Fibroblast of lung (primary cell): ENCODE results near the gene ACBD3.

ENCODE experiments used
- EZH2 ChIP-seq: IDR thresholded peaks from 2 replicates; pipeline ENCODE4 v1.5.1; 2012; ENCODE audit warnings: low read length, control low read depth, mild to moderate bottlenecking; ENCODE audit errors: missing control alignments
- TF ChIP-seq, protein P1 (sequence below), 2 donors: IDR thresholded peaks in 1 of 2; conservative IDR thresholded peaks in 1 of 2; 1 replicate in 1 of 2; 2 replicates in 1 of 2; pipeline ENCODE4 v1.5.1; 2011 to 2012; ENCODE audit warnings: low read length in 2 of 2, control low read depth in 1 of 2, inconsistent platforms in 1 of 2, low read depth in 1 of 2, mild to moderate bottlenecking in 1 of 2

DNA sequence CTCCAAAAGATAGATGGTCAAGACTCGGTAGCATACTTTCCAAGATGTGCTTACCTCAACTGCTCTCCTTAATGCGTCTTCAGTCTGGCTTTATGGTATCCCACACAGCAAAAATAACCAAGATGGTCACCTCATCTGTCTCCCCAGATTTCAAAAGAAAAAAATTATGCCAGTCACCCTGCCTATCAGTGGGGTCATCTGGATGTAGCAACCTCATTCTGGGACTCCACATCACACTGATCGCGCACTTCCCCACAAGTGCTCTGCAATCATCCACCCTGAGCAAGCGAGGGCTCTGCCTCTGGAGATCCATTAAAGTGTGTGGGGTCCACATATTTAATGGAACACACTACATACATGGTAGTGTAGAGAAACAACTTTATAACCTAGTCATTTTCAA lies 42.5 kb downstream of the ACBD3 start:
- TF ChIP-seq, protein P1, sequence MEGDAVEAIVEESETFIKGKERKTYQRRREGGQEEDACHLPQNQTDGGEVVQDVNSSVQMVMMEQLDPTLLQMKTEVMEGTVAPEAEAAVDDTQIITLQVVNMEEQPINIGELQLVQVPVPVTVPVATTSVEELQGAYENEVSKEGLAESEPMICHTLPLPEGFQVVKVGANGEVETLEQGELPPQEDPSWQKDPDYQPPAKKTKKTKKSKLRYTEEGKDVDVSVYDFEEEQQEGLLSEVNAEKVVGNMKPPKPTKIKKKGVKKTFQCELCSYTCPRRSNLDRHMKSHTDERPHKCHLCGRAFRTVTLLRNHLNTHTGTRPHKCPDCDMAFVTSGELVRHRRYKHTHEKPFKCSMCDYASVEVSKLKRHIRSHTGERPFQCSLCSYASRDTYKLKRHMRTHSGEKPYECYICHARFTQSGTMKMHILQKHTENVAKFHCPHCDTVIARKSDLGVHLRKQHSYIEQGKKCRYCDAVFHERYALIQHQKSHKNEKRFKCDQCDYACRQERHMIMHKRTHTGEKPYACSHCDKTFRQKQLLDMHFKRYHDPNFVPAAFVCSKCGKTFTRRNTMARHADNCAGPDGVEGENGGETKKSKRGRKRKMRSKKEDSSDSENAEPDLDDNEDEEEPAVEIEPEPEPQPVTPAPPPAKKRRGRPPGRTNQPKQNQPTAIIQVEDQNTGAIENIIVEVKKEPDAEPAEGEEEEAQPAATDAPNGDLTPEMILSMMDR (conservative IDR thresholded peaks at IDR 0.05 in 1 of 2, IDR thresholded peaks at IDR 0.05 in 1 of 2; ENCODE audit: low read depth in 1 of 2, low read length in 2 of 2), result no peak
- no peak for TF ChIP-seq EZH2
